Smooth muscle cell (in vitro differentiated cells): ENCODE measurements around the gene FER1L5. TPM values are rescaled to one million over a fixed set of nuclear protein-coding genes. Genes with fewer than 3 reads are reported as not detected.
A peak's percentile ranks its signal among the peaks of the same experiment; 100 is the strongest.

Source experiments
- DNase-seq: peaks from one replicate; lab custom pipeline; 2025; ENCODE audit not compliant: unreplicated experiment; lab: John Stamatoyannopoulos, UW
- H2AFZ ChIP-seq: fragments of 200-600 bp; sonication (generic); 2 replicates; pipeline ENCODE4 v1.6.0; 2016; ENCODE audit warnings: antibody characterized with exemption, low read depth, mild to moderate bottlenecking
- H3F3A ChIP-seq: fragments of 200-600 bp; sonication (generic); 2 replicates; pipeline ENCODE4 v1.6.0; 2017; ENCODE audit warnings: antibody characterized with exemption, low read depth
- H3K27ac ChIP-seq: fragments of 200-600 bp; sonication (generic); 2 replicates; pipeline ENCODE4 v1.5.1; 2016; ENCODE audit warnings: low read depth, mild to moderate bottlenecking
- H3K27me3 ChIP-seq: fragments of 200-600 bp; sonication (generic); 2 replicates; pipeline ENCODE4 v1.6.1; 2016; ENCODE audit warnings: low read depth, mild to moderate bottlenecking
- H3K36me3 ChIP-seq: fragments of 200-600 bp; sonication (generic); 2 replicates; pipeline ENCODE4 v1.5.1; 2016; ENCODE audit warnings: low read depth
- H3K4me1 ChIP-seq: fragments of 200-600 bp; sonication (generic); 2 replicates; pipeline ENCODE4 v1.5.1; 2016; ENCODE audit warnings: low read depth
- H3K4me2 ChIP-seq: fragments of 200-600 bp; sonication (generic); 2 replicates; pipeline ENCODE4 v1.6.0; 2016; ENCODE audit warnings: mild to moderate bottlenecking
- H3K4me3 ChIP-seq: fragments of 200-600 bp; sonication (generic); 2 replicates; pipeline ENCODE4 v1.5.1; 2016; ENCODE audit warnings: mild to moderate bottlenecking
- H3K79me2 ChIP-seq: fragments of 200-600 bp; sonication (generic); 2 replicates; pipeline ENCODE4 v1.6.0; 2016; ENCODE audit warnings: low read depth, mild to moderate bottlenecking
- H3K9ac ChIP-seq: fragments of 200-600 bp; sonication (generic); 2 replicates; pipeline ENCODE4 v1.6.0; 2016; ENCODE audit warnings: low read depth
- H3K9me3 ChIP-seq: fragments of 200-600 bp; sonication (generic); replicated peaks from 2 replicates; pipeline ENCODE4 v1.5.1; 2016; ENCODE audit warnings: low read depth
- H4K20me1 ChIP-seq: fragments of 200-600 bp; sonication (generic); 2 replicates; pipeline ENCODE4 v1.6.0; 2016; ENCODE audit warnings: low read depth
- CTCF ChIP-seq: fragments of 200-600 bp; sonication (generic); IDR thresholded peaks from 2 replicates; pipeline ENCODE4 v1.5.1; 2017; ENCODE audit warnings: borderline replicate concordance, mild to moderate bottlenecking, antibody characterized with exemption; ENCODE audit not compliant: insufficient read depth, poor library complexity, severe bottlenecking
- WGBS: methylation state at CpG from one replicate; pipeline ENCODE4 v1.1.7; 2016; ENCODE audit warnings: low lambda C conversion rate; 5-methylcytosine and 5-hydroxymethylcytosine counted together
- polyA plus RNA-seq: library from polyadenylated mRNA; unstranded; fragments of >200 nt; fragmentation: Nextera tagmentation; extraction: Ambion mirVana; gene quantifications from 2 replicates; pipeline ENCODE4 v1.2.1, GENCODE V29; 2016
- total RNA-seq: library from RNA; depleted of rRNA; stranded (reverse); fragments of >200 nt; gene quantifications from 2 replicates; pipeline ENCODE4 v1.2.3, GENCODE V29; 2014

FER1L5 gene
- total and polyA plus RNA-seq, 2 experiments from 2014 or later, result not detected

DNA sequence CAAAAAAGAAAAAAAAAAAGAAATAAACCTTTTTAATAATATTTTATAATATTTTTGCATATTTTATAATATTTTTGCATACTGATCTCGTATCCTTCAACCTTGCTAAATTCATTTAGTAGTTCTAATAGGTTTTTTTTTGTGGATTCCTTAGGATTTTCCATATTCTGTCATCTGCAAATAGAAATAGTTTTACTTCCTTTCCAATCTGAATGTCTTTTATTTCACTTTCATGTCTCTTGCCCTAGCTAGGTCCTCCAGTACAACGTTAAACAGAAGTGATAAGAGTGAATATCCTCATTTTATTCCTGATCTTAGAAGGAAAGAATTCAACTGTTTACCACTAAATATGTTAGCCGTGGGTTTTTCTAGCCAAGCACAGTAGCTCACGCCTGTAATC, 83.6 kb downstream of the FER1L5 start:
- Histone ChIP-seq H4K20me1 (no peaks in the 10 kb centered on the region), H3K36me3 (no peaks in the 10 kb centered on the region), H3K4me1 (no peaks in the 10 kb centered on the region), H3K79me2 (no peaks in the 10 kb centered on the region), H3F3A (no peaks in the 10 kb centered on the region), H2AFZ (no peak overlapping the region), H3K27me3 (no peaks in the 10 kb centered on the region), H3K4me2 (no peak overlapping the region), H3K27ac (no peak overlapping the region), H3K9ac (no peak overlapping the region), H3K4me3 (no peak overlapping the region), H3K9me3 (no peaks in the 10 kb centered on the region)
- 94% methylated on average over 4 of the region's 4 CpGs for WGBS
- DNase-seq, result no peak
- no peak for TF ChIP-seq CTCF

DNA sequence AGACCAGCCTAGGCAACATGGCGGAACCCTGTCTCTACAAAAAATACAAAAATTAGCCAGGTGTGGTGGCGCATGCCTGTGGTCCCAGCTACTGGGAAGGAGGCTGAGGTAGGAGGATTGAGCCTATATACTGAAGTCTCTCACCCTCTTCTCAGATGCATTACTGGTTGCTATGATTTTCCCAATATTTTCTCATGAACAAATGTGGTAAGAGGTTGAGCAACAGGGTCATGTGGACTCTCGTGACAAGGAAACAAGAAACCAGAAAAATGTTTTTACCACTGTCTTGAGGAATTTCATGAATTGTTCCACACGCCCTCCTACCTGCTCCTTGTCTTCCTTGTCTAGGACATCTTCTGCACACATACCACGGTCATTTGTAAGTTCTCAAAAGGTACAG, 84.9 kb downstream of the FER1L5 start:
- no peak for TF ChIP-seq CTCF
- DNase-seq, result no peak

GRCh38 chr2:96729748-96730147, 87.2 kb downstream of the FER1L5 start:
- no peak for DNase-seq
- Histone ChIP-seq H3K4me1 (no peaks in the 10 kb centered on the region), H3K27ac (peak overlapping the region; percentile 10), H2AFZ (no peak overlapping the region), H3K4me3 (no peak overlapping the region), H3K27me3 (no peaks in the 10 kb centered on the region), H3F3A (no peaks in the 10 kb centered on the region), H3K79me2 (no peaks in the 10 kb centered on the region), H3K4me2 (no peak overlapping the region), H4K20me1 (peaks cover 4% of the 10 kb centered on the region), H3K36me3 (no peaks in the 10 kb centered on the region), H3K9ac (no peak overlapping the region), H3K9me3 (no peaks in the 10 kb centered on the region)
- TF ChIP-seq CTCF, result no peak
- over 99% methylated on average over 7 of the region's 7 CpGs for WGBS

More for the DNA sequence above, 84.9 kb downstream of the FER1L5 start:
- H3K79me2 ChIP-seq, result no peaks in the 10 kb centered on the region
- no peak overlapping the region for H3K27ac ChIP-seq
- H3K4me3 ChIP-seq, result no peak overlapping the region
- no peaks in the 10 kb centered on the region for H3F3A ChIP-seq
- 97% methylated on average over 5 of the region's 5 CpGs for WGBS
- no peak overlapping the region for H3K9ac ChIP-seq
- H3K36me3 ChIP-seq, result no peaks in the 10 kb centered on the region
- no peaks in the 10 kb centered on the region for H3K9me3 ChIP-seq
- no peak overlapping the region for H2AFZ ChIP-seq
- no peaks in the 10 kb centered on the region for H3K27me3 ChIP-seq
- no peaks in the 10 kb centered on the region for H3K4me1 ChIP-seq
- H3K4me2 ChIP-seq, result no peak overlapping the region
- no peaks in the 10 kb centered on the region for H4K20me1 ChIP-seq

GRCh38 chr2:96730212-96730611, 87.6 kb downstream of the FER1L5 start:
- DNase-seq, result no peak
- H3K27ac ChIP-seq, result peak overlapping the region; percentile 10
- WGBS, result 61% methylated on average over 2 of the region's 2 CpGs

More at GRCh38 chr2:96730212-96730611, 87.6 kb downstream of the FER1L5 start:
- Histone ChIP-seq H3K4me3 (no peak overlapping the region), H3K79me2 (no peaks in the 10 kb centered on the region), H3F3A (no peaks in the 10 kb centered on the region), H4K20me1 (peaks cover 7% of the 10 kb centered on the region), H3K36me3 (no peaks in the 10 kb centered on the region), H3K4me2 (no peak overlapping the region), H2AFZ (no peak overlapping the region), H3K4me1 (no peaks in the 10 kb centered on the region), H3K9me3 (no peaks in the 10 kb centered on the region), H3K9ac (no peak overlapping the region), H3K27me3 (no peaks in the 10 kb centered on the region)
- TF ChIP-seq CTCF, result no peak
